Nephron (organoid): ENCODE data around the gene RTN4RL2.
"Not testable (repeated sequence)": the region's sequence is repeated elsewhere in the genome, so short reads cannot be mapped to it uniquely, and the experiment has no call there.

Source experiments
- H3K27ac Mint-ChIP-seq, 3 experiments: 2 replicates each; pipeline ENCODE4 v1.8.0; 2020; ENCODE audit warnings: mixed read lengths in 3 of 3, mild to moderate bottlenecking in 2 of 3, moderate library complexity in 1 of 3
- H3K27me3 Mint-ChIP-seq: 2 replicates; pipeline ENCODE4 v1.8.0; 2021; ENCODE audit warnings: low read depth, mild to moderate bottlenecking, moderate library complexity, mixed read lengths
- H3K36me3 Mint-ChIP-seq: 2 replicates; pipeline ENCODE4 v1.8.0; 2020; ENCODE audit warnings: low read depth, mixed read lengths
- H3K4me1 Mint-ChIP-seq: 2 replicates; pipeline ENCODE4 v1.8.0; 2020; ENCODE audit warnings: mixed read lengths
- H3K4me3 Mint-ChIP-seq, 3 experiments: 2 replicates each; pipeline ENCODE4 v1.8.0; 2020; ENCODE audit warnings: mild to moderate bottlenecking in 3 of 3, mixed read lengths in 3 of 3, moderate library complexity in 2 of 3
- H3K9me3 Mint-ChIP-seq: 2 replicates; pipeline ENCODE4 v1.8.0; 2020; ENCODE audit warnings: mixed read lengths
- CTCF ChIP-seq, 3 experiments: fragments of 200-600 bp; sonication (generic); IDR thresholded peaks; one replicate each; pipeline ENCODE4 v1.5.0; 2021; ENCODE audit warnings: antibody characterized with exemption in 3 of 3; ENCODE audit not compliant: unreplicated experiment in 3 of 3

Gene RTN4RL2

GRCh38 chr11:57444362-57445121, 15.8 kb upstream of the RTN4RL2 start:
- H3K9me3 Mint-ChIP-seq, result no peaks in the 10 kb centered on the region
- H3K27me3 Mint-ChIP-seq, result peaks cover 4% of the 10 kb centered on the region
- TF ChIP-seq CTCF (IDR thresholded peaks at IDR 0.05; ENCODE audit: unreplicated experiment in 3 of 3), result no peak
- H3K4me1 Mint-ChIP-seq, result no peaks in the 10 kb centered on the region
- H3K27ac Mint-ChIP-seq, result no peak overlapping the region
- H3K4me3 Mint-ChIP-seq, result no peak overlapping the region
- H3K36me3 Mint-ChIP-seq, result no peaks in the 10 kb centered on the region

GRCh38 chr11:57445122-57445394, 15.3 kb upstream of the RTN4RL2 start:
- H3K4me3 Mint-ChIP-seq, H3K27ac Mint-ChIP-seq, H3K4me1 Mint-ChIP-seq, H3K36me3 Mint-ChIP-seq, H3K9me3 Mint-ChIP-seq, H3K27me3 Mint-ChIP-seq: not testable (repeated sequence)

GRCh38 chr11:57446055-57446454, 14.3 kb upstream of the RTN4RL2 start:
- Mint-ChIP-seq H3K4me3 (no peak overlapping the region), H3K27me3 (peaks cover 14% of the 10 kb centered on the region), H3K27ac (no peak overlapping the region), H3K36me3 (no peaks in the 10 kb centered on the region), H3K9me3 (no peaks in the 10 kb centered on the region), H3K4me1 (no peaks in the 10 kb centered on the region)
- no peak for TF ChIP-seq CTCF (IDR thresholded peaks at IDR 0.05; ENCODE audit: unreplicated experiment in 3 of 3)

GRCh38 chr11:57453543-57454177, 6.7 kb upstream of the RTN4RL2 start:
- H3K4me1 Mint-ChIP-seq, result peaks cover 11% of the 10 kb centered on the region
- H3K36me3 Mint-ChIP-seq, result no peaks in the 10 kb centered on the region
- H3K27me3 Mint-ChIP-seq, result peaks cover 68% of the 10 kb centered on the region
- H3K27ac Mint-ChIP-seq, result no peak overlapping the region
- no peak for TF ChIP-seq CTCF (IDR thresholded peaks at IDR 0.05; ENCODE audit: unreplicated experiment in 3 of 3)
- H3K4me3 Mint-ChIP-seq, result no peak overlapping the region
- no peaks in the 10 kb centered on the region for H3K9me3 Mint-ChIP-seq

GRCh38 chr11:57456960-57457642, 3.2 kb upstream of the RTN4RL2 start:
- peak; percentile 97 to 99 (median 98) for TF ChIP-seq CTCF (IDR thresholded peaks at IDR 0.05; ENCODE audit: unreplicated experiment in 3 of 3)
- Mint-ChIP-seq H3K36me3 (no peaks in the 10 kb centered on the region), H3K9me3 (no peaks in the 10 kb centered on the region), H3K4me3 (peak overlapping the region; percentile 50 to 79 (median 59)), H3K27ac (no peak overlapping the region), H3K27me3 (peaks cover 80% of the 10 kb centered on the region), H3K4me1 (peaks cover 25% of the 10 kb centered on the region)

GRCh38 chr11:57457643-57458023, 2.7 kb upstream of the RTN4RL2 start:
- TF ChIP-seq CTCF (IDR thresholded peaks at IDR 0.05; ENCODE audit: unreplicated experiment in 3 of 3), result no peak
- peaks cover 28% of the 10 kb centered on the region for H3K4me1 Mint-ChIP-seq
- no peaks in the 10 kb centered on the region for H3K36me3 Mint-ChIP-seq

More at GRCh38 chr11:57457643-57458023, 2.7 kb upstream of the RTN4RL2 start:
- Mint-ChIP-seq H3K9me3 (no peaks in the 10 kb centered on the region), H3K27me3 (peaks cover 82% of the 10 kb centered on the region), H3K27ac (no peak overlapping the region), H3K4me3 (peak overlapping the region; percentile 50 to 79 (median 59))
